Measurements from ENCODE around the gene PSMG1.

The PSMG1 gene

DNA sequence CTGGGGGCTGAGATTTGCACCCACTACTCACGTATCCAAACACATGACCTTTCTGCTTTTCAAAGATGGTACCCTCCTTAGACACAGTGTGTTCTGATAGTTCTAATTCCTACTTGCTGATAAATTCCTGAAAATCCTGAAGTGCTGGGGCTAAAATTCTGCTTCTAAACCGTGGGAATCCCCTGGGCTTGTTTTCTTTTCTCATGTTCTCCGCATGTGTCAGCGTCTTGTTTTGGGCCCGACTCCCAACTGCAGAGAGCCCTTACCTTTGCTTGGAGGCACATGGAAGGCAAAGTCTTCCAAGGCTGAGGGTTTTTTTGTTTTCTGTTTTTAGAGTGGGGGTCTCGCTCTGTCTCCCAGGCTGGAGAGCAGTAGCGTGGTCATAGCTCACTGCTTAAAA lies 27.2 kb downstream of the PSMG1 start:
- H3K4me1 ChIP-seq (ENCODE audit: control insufficient read depth, insufficient read depth, low read length), result no peaks in the 10 kb centered on the region
- no peaks in the 10 kb centered on the region for H3K36me3 ChIP-seq (ENCODE audit: control insufficient read depth in 2 of 2, insufficient read depth in 2 of 2, low read length in 2 of 2)
- H3K9me3 ChIP-seq (ENCODE audit: control insufficient read depth in 2 of 2, low read length in 2 of 2), result no peaks in the 10 kb centered on the region
- H3K27ac ChIP-seq (ENCODE audit: low read length), result no peak overlapping the region
- no peaks in the 10 kb centered on the region for H3K27me3 ChIP-seq (ENCODE audit: control insufficient read depth in 1 of 2, insufficient read depth in 2 of 2, low read length in 2 of 2)
- H3K9ac ChIP-seq (ENCODE audit: low read length in 2 of 2), result no peak overlapping the region
- H3K4me3 ChIP-seq (ENCODE audit: low read length in 2 of 2), result no peak overlapping the region

- Histone ChIP-seq H3K36me3 (ENCODE audit: control insufficient read depth in 2 of 2, insufficient read depth in 2 of 2, low read length in 2 of 2) (no peaks in the 10 kb centered on the region), H3K4me3 (ENCODE audit: low read length in 2 of 2) (no peak overlapping the region), H3K9me3 (ENCODE audit: control insufficient read depth in 2 of 2, low read length in 2 of 2) (no peaks in the 10 kb centered on the region), H3K27ac (ENCODE audit: low read length) (no peak overlapping the region), H3K9ac (ENCODE audit: low read length in 2 of 2) (no peak overlapping the region), H3K27me3 (ENCODE audit: control insufficient read depth in 1 of 2, insufficient read depth in 2 of 2, low read length in 2 of 2) (no peaks in the 10 kb centered on the region), H3K4me1 (ENCODE audit: control insufficient read depth, insufficient read depth, low read length) (no peaks in the 10 kb centered on the region)
These were observed 27.7 kb downstream of the PSMG1 start for GRCh38 chr21:39155578-39155977.

DNA sequence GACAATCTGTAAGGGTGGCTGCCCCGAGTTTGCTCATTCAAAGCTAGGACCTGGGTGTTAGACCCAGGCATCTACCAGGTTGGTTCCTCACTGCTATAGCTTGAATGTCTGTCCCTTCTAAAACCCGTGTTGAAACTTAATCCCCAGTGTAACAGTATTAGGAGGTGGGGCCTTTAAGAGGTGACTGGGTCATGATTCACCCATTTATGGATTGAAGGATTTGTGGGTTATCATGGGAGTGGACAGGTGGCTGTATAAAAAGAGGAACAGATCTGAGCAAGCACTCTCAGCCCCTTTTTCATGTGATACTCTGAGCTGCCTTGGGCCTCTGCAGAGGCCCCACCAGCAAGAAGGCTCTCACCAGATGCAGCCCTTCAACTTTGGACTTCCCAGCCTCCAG lies 29.4 kb downstream of the PSMG1 start:
- Histone ChIP-seq H3K27me3 (ENCODE audit: control insufficient read depth in 1 of 2, insufficient read depth in 2 of 2, low read length in 2 of 2) (no peaks in the 10 kb centered on the region), H3K4me3 (ENCODE audit: low read length in 2 of 2) (no peak overlapping the region), H3K36me3 (ENCODE audit: control insufficient read depth in 2 of 2, insufficient read depth in 2 of 2, low read length in 2 of 2) (no peaks in the 10 kb centered on the region), H3K9ac (ENCODE audit: low read length in 2 of 2) (no peak overlapping the region), H3K4me1 (ENCODE audit: control insufficient read depth, insufficient read depth, low read length) (no peaks in the 10 kb centered on the region), H3K27ac (ENCODE audit: low read length) (no peak overlapping the region), H3K9me3 (ENCODE audit: control insufficient read depth in 2 of 2, low read length in 2 of 2) (no peaks in the 10 kb centered on the region)

DNA sequence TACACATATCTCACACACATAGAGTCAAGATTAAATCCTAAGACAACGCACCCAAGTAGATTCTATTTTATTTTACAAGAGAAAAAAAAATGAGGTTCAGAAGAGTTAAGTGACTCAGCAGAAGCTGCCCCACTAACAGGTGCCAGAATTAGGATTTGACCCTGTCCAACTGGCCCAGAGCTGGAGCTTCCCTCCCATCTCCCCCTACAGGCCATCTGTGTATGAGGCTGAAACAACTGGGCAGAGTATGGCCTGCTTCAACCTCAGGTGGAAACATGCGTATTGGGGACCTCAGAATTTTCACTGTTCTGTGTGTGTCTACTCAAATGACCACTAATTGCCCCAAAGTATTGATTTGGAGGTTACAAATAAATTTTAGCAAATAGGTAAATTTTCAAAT lies 29.9 kb downstream of the PSMG1 start:
- H3K4me3 ChIP-seq (ENCODE audit: low read length in 2 of 2), result no peak overlapping the region
- H3K9ac ChIP-seq (ENCODE audit: low read length in 2 of 2), result no peak overlapping the region
- no peak overlapping the region for H3K27ac ChIP-seq (ENCODE audit: low read length)
- no peaks in the 10 kb centered on the region for H3K9me3 ChIP-seq (ENCODE audit: control insufficient read depth in 2 of 2, low read length in 2 of 2)
- no peaks in the 10 kb centered on the region for H3K4me1 ChIP-seq (ENCODE audit: control insufficient read depth, insufficient read depth, low read length)
- H3K27me3 ChIP-seq (ENCODE audit: control insufficient read depth in 1 of 2, insufficient read depth in 2 of 2, low read length in 2 of 2), result no peaks in the 10 kb centered on the region
- no peaks in the 10 kb centered on the region for H3K36me3 ChIP-seq (ENCODE audit: control insufficient read depth in 2 of 2, insufficient read depth in 2 of 2, low read length in 2 of 2)

DNA sequence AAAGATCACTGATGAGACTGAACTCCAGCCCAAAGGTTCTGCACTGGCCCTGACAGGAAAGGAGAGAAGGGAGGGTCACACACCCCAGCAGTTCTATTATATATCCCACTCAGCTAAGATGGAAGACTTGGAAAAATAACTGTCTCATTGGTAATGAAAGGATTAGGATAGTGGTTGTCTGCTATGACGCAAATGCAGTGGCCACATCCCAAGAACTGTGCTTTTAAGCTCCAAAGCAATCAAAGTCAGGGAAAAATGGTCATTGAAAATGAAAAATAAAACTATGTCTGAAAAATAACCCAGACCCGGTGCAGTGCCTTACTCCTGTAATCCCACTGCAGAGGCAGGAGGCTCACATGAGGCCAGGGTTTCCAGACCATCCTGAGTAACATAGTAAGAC lies 31.0 kb downstream of the PSMG1 start:
- Histone ChIP-seq H3K27ac (ENCODE audit: low read length) (no peak overlapping the region), H3K4me3 (ENCODE audit: low read length in 2 of 2) (no peak overlapping the region)

DNA sequence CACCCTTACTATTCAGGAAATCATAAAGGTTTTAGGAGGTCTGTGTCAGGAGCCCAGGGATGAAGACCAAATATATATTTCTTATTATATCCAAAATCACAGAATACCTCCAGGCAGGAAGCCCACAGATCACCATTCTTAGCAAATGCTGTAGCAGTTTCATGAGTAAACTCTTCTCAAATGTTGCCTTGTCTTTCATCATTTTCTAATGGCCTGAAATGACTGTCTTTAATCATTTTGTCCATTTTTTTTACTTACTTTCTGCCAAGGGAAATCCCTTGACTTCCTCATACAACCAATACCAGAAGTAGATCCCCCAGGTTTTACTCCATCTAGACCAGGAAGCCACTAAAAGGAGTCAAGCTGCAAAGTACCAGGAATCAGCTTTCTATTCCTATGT lies 32.4 kb downstream of the PSMG1 start:
- no peaks in the 10 kb centered on the region for H3K4me1 ChIP-seq (ENCODE audit: control insufficient read depth, insufficient read depth, low read length)
- no peaks in the 10 kb centered on the region for H3K27me3 ChIP-seq (ENCODE audit: control insufficient read depth in 1 of 2, insufficient read depth in 2 of 2, low read length in 2 of 2)
- no peak overlapping the region for H3K27ac ChIP-seq (ENCODE audit: low read length)
- no peaks in the 10 kb centered on the region for H3K36me3 ChIP-seq (ENCODE audit: control insufficient read depth in 2 of 2, insufficient read depth in 2 of 2, low read length in 2 of 2)
- no peak overlapping the region for H3K9ac ChIP-seq (ENCODE audit: low read length in 2 of 2)
- peaks cover 0 to 2% of the 10 kb centered on the region in 2 donors for H3K9me3 ChIP-seq (ENCODE audit: control insufficient read depth in 2 of 2, low read length in 2 of 2)
- H3K4me3 ChIP-seq (ENCODE audit: low read length in 2 of 2), result no peak overlapping the region

More for the DNA sequence above, 31.0 kb downstream of the PSMG1 start:
- Histone ChIP-seq H3K36me3 (ENCODE audit: control insufficient read depth in 2 of 2, insufficient read depth in 2 of 2, low read length in 2 of 2) (no peaks in the 10 kb centered on the region), H3K9me3 (ENCODE audit: control insufficient read depth in 2 of 2, low read length in 2 of 2) (no peaks in the 10 kb centered on the region), H3K4me1 (ENCODE audit: control insufficient read depth, insufficient read depth, low read length) (no peaks in the 10 kb centered on the region), H3K9ac (ENCODE audit: low read length in 2 of 2) (no peak overlapping the region), H3K27me3 (ENCODE audit: control insufficient read depth in 1 of 2, insufficient read depth in 2 of 2, low read length in 2 of 2) (no peaks in the 10 kb centered on the region)

DNA sequence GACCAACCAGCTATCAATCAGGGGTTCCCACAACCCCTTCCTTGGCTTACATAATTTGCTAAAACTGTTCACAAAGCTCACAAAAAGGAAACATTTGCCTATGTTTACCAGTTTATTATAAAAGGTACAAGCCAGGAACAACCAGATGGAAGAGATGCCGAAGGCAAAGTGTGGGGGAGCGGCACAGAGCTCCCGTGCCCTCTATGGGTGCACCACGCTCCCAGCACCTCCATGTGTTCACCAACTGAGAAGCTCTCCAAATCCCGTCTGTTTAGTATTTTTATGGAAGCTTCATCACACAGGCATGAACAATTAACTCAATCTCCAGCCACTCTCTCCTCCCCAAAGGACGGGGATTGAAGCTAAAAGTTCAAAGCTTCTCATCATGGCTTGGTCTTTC lies 32.9 kb downstream of the PSMG1 start:
- Histone ChIP-seq H3K27ac (ENCODE audit: low read length) (no peak overlapping the region), H3K9me3 (ENCODE audit: control insufficient read depth in 2 of 2, low read length in 2 of 2) (peaks cover 0 to 2% of the 10 kb centered on the region in 2 donors), H3K36me3 (ENCODE audit: control insufficient read depth in 2 of 2, insufficient read depth in 2 of 2, low read length in 2 of 2) (no peaks in the 10 kb centered on the region), H3K4me3 (ENCODE audit: low read length in 2 of 2) (no peak overlapping the region), H3K4me1 (ENCODE audit: control insufficient read depth, insufficient read depth, low read length) (no peaks in the 10 kb centered on the region), H3K27me3 (ENCODE audit: control insufficient read depth in 1 of 2, insufficient read depth in 2 of 2, low read length in 2 of 2) (no peaks in the 10 kb centered on the region), H3K9ac (ENCODE audit: low read length in 2 of 2) (no peak overlapping the region)

DNA sequence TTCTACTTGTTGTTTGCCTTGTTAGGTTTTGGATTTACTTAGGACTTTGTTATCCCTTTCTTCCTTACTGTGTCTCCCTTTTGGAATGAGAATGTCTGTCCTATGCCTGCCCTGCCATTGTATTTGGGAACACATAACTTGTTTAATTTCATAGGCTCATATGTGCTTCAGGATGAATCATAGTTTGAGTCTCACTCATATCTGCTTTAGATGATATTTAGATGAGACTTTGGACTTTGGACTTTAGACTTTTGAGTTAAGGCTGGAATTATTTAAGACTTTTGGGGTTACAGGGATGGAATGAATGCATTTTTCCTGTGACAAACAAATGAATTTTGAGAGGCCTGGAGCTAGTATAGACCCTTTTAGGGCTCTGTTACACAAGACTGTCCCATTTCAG lies 33.4 kb downstream of the PSMG1 start:
- Histone ChIP-seq H3K4me3 (ENCODE audit: low read length in 2 of 2) (no peak overlapping the region), H3K9me3 (ENCODE audit: control insufficient read depth in 2 of 2, low read length in 2 of 2) (peaks cover 2 to 4% of the 10 kb centered on the region in 2 donors), H3K9ac (ENCODE audit: low read length in 2 of 2) (no peak overlapping the region), H3K36me3 (ENCODE audit: control insufficient read depth in 2 of 2, insufficient read depth in 2 of 2, low read length in 2 of 2) (no peaks in the 10 kb centered on the region), H3K4me1 (ENCODE audit: control insufficient read depth, insufficient read depth, low read length) (no peaks in the 10 kb centered on the region), H3K27ac (ENCODE audit: low read length) (no peak overlapping the region), H3K27me3 (ENCODE audit: control insufficient read depth in 1 of 2, insufficient read depth in 2 of 2, low read length in 2 of 2) (no peaks in the 10 kb centered on the region)

DNA sequence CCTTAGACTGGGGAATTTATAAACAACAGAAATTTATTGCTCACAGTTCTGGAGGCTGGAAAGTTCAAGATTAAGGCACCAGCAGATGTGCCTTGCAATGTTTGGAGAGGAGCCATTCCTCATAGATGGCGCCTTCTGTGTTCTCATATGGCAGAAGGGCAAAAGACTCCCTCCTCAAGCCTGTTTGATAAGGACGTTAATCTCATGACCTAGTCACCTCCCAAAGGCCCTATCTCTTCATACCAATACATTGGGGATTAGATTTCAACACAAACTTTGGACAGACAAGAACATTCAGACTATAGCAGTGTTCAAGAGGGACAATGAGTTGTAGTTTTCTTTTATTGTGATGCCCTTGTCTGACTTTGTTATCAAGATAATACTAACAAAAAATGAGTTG lies 34.3 kb downstream of the PSMG1 start:
- H3K4me1 ChIP-seq (ENCODE audit: control insufficient read depth, insufficient read depth, low read length), result no peaks in the 10 kb centered on the region
- H3K27me3 ChIP-seq (ENCODE audit: control insufficient read depth in 1 of 2, insufficient read depth in 2 of 2, low read length in 2 of 2), result no peaks in the 10 kb centered on the region
- no peak overlapping the region for H3K9ac ChIP-seq (ENCODE audit: low read length in 2 of 2)
- H3K4me3 ChIP-seq (ENCODE audit: low read length in 2 of 2), result no peak overlapping the region
- H3K9me3 ChIP-seq (ENCODE audit: control insufficient read depth in 2 of 2, low read length in 2 of 2), result peaks cover 2 to 5% of the 10 kb centered on the region in 2 donors
- no peak overlapping the region for H3K27ac ChIP-seq (ENCODE audit: low read length)
- H3K36me3 ChIP-seq (ENCODE audit: control insufficient read depth in 2 of 2, insufficient read depth in 2 of 2, low read length in 2 of 2), result no peaks in the 10 kb centered on the region

GRCh38 chr21:39144191-39144590 lies 39.1 kb downstream of the PSMG1 start:
- Histone ChIP-seq H3K27ac (ENCODE audit: low read length) (no peak overlapping the region), H3K36me3 (ENCODE audit: control insufficient read depth in 2 of 2, insufficient read depth in 2 of 2, low read length in 2 of 2) (no peaks in the 10 kb centered on the region), H3K4me1 (ENCODE audit: control insufficient read depth, insufficient read depth, low read length) (no peaks in the 10 kb centered on the region), H3K9me3 (ENCODE audit: control insufficient read depth in 2 of 2, low read length in 2 of 2) (peaks cover 2 to 5% of the 10 kb centered on the region in 2 donors), H3K9ac (ENCODE audit: low read length in 2 of 2) (no peak overlapping the region), H3K4me3 (ENCODE audit: low read length in 2 of 2) (no peak overlapping the region), H3K27me3 (ENCODE audit: control insufficient read depth in 1 of 2, insufficient read depth in 2 of 2, low read length in 2 of 2) (no peaks in the 10 kb centered on the region)

GRCh38 chr21:39142972-39143371 lies 40.3 kb downstream of the PSMG1 start:
- no peaks in the 10 kb centered on the region for H3K36me3 ChIP-seq (ENCODE audit: control insufficient read depth in 2 of 2, insufficient read depth in 2 of 2, low read length in 2 of 2)
- H3K9me3 ChIP-seq (ENCODE audit: control insufficient read depth in 2 of 2, low read length in 2 of 2), result peaks cover 2 to 5% of the 10 kb centered on the region in 2 donors
- no peaks in the 10 kb centered on the region for H3K4me1 ChIP-seq (ENCODE audit: control insufficient read depth, insufficient read depth, low read length)
- H3K4me3 ChIP-seq (ENCODE audit: low read length in 2 of 2), result no peak overlapping the region
- no peaks in the 10 kb centered on the region for H3K27me3 ChIP-seq (ENCODE audit: control insufficient read depth in 1 of 2, insufficient read depth in 2 of 2, low read length in 2 of 2)
- H3K9ac ChIP-seq (ENCODE audit: low read length in 2 of 2), result no peak overlapping the region
- no peak overlapping the region for H3K27ac ChIP-seq (ENCODE audit: low read length)

Data from stomach smooth muscle (tissue), 2 donors.